HepG2 (cell line): ENCODE results near the gene KBTBD2. TPM values are rescaled to one million over a fixed set of nuclear protein-coding genes. Genes with fewer than 3 reads are reported as not detected.
"Not testable (repeated sequence)": the region's sequence is repeated elsewhere in the genome, so short reads cannot be mapped to it uniquely, and the experiment has no call there.

Source experiments
- ATAC-seq: fragments of 200-7000 bp; cut with Tn5 transposase; 3 replicates; pipeline ENCODE4 v1.9.1; 2020; ENCODE audit warnings: mild to moderate bottlenecking, moderate library complexity
- BruUV-seq: library from RNA; stranded (reverse); fragments of 400-500 nt; replicated peaks from 2 replicates; lab custom pipeline; 2021; lab: Mats Ljungman, UMichigan
- CTCF ChIA-PET: fragments of 300-600 bp; formaldehyde crosslinking; extraction: SDS; loops from one replicate; lab custom pipeline; 2021; ENCODE audit warnings: low total read pairs, inconsistent platforms, low intra/inter-chr PET ratio; lab: Yijun Ruan, JAX
- POLR2A ChIA-PET: fragments of 350-600 bp; sonication (Branson Sonifier 250); formaldehyde crosslinking; loops from one replicate; lab custom pipeline; 2020; ENCODE audit warnings: antibody characterized with exemption, inconsistent platforms; lab: Yijun Ruan, JAX
- DNase-seq: peaks from one replicate; pipeline ENCODE4 v3.0.0-alpha.2; 2015; ENCODE audit warnings: low spot score
- FAIRE-seq: peaks from 3 replicates; lab custom pipeline; 2011; peaks lifted over from hg19 to GRCh38; lab: Jason Lieb, UNC
- H2AFZ ChIP-seq: one replicate; pipeline ENCODE4 v1.6.1; 2011; ENCODE audit warnings: low read length, inconsistent platforms
- H3K27ac ChIP-seq: fragments of 300-600 bp; 3 replicates; pipeline ENCODE4 v1.8.0; 2011; ENCODE audit warnings: mixed run types, mild to moderate bottlenecking, mixed read lengths, low read length, inconsistent platforms; ENCODE audit not compliant: insufficient read depth; ENCODE audit errors: extremely low read length
- H3K27me3 ChIP-seq, 2 experiments: fragments of 200-600 bp in 1 of 2; 2 replicates in 1 of 2; 3 replicates in 1 of 2; pipeline versions ENCODE4 v1.6.0 to v1.8.0; 2011; ENCODE audit warnings: low read length in 2 of 2, mild to moderate bottlenecking in 2 of 2, moderate library complexity in 2 of 2, inconsistent platforms in 1 of 2; ENCODE audit not compliant: insufficient read depth in 2 of 2, control insufficient read depth in 1 of 2
- H3K36me3 ChIP-seq, 2 experiments: fragments of 200-600 bp in 1 of 2; replicated peaks in 1 of 2; 2 replicates in 1 of 2; 3 replicates in 1 of 2; pipeline versions ENCODE4 v1.5.1 to v1.8.0; 2011; ENCODE audit warnings: low read length in 2 of 2, inconsistent platforms in 1 of 2; ENCODE audit not compliant: insufficient read depth in 2 of 2, control insufficient read depth in 1 of 2
- H3K4me1 ChIP-seq: 2 replicates; pipeline ENCODE4 v1.5.1; 2012; ENCODE audit warnings: low read length, inconsistent platforms; ENCODE audit not compliant: insufficient read depth
- H3K4me2 ChIP-seq: 2 replicates; pipeline ENCODE4 v1.6.0; 2011; ENCODE audit warnings: low read depth, low read length, inconsistent platforms
- H3K4me3 ChIP-seq, 3 experiments: fragments of 200-600 bp in 1 of 3; sonication (generic), shearing (Covaris generic) in 1 of 3; replicated peaks in 1 of 3; 2 replicates each; pipeline ENCODE4 v1.5.1; 2011 to 2016; ENCODE audit warnings: low read length in 3 of 3, inconsistent platforms in 2 of 3, low read depth in 2 of 3, mild to moderate bottlenecking in 2 of 3, control low read depth in 1 of 3, mixed read lengths in 1 of 3; ENCODE audit not compliant: insufficient read depth in 1 of 3
- H3K79me2 ChIP-seq: one replicate; pipeline ENCODE4 v1.6.1; 2011; ENCODE audit warnings: low read length, inconsistent platforms; ENCODE audit not compliant: insufficient read depth
- H3K9ac ChIP-seq: 2 replicates; pipeline ENCODE4 v1.6.0; 2011; ENCODE audit warnings: mild to moderate bottlenecking, low read depth, low read length, inconsistent platforms; ENCODE audit not compliant: insufficient read depth
- H3K9me3 ChIP-seq: 2 replicates; pipeline ENCODE4 v1.5.1; 2012; ENCODE audit warnings: mild to moderate bottlenecking, low read length
- H4K20me1 ChIP-seq: 2 replicates; pipeline ENCODE4 v1.6.0; 2011; ENCODE audit warnings: inconsistent platforms, mild to moderate bottlenecking, low read length, moderate library complexity; ENCODE audit not compliant: insufficient read depth
- CHD4 ChIP-seq: fragments of 200-600 bp; sonication (generic); IDR thresholded peaks from 2 replicates; pipeline ENCODE4 v1.7.0; 2017; ENCODE audit warnings: mild to moderate bottlenecking, low read length, borderline replicate concordance
- DZIP1 ChIP-seq: sonication (generic); formaldehyde crosslinking; IDR thresholded peaks from 2 replicates; pipeline ENCODE4 v1.5.0; 2020; ENCODE audit warnings: mild to moderate bottlenecking, missing genetic modification reagents
- ELK4 ChIP-seq: sonication (generic); formaldehyde crosslinking; IDR thresholded peaks from 2 replicates; pipeline ENCODE4 v1.9.0; 2021; ENCODE audit warnings: missing genetic modification reagents, borderline replicate concordance
- FOXK1 ChIP-seq: sonication (generic); formaldehyde crosslinking; IDR thresholded peaks from 2 replicates; pipeline ENCODE4 v1.4.0; 2020; ENCODE audit warnings: low read depth, missing genetic modification reagents, borderline replicate concordance
- THAP8 ChIP-seq: sonication (generic); formaldehyde crosslinking; IDR thresholded peaks from 2 replicates; pipeline ENCODE4 v1.5.1; 2020; ENCODE audit warnings: missing genetic modification reagents, mild to moderate bottlenecking, borderline replicate concordance
- XRCC5 ChIP-seq: fragments of 200-400 bp; formaldehyde crosslinking; optimal IDR thresholded peaks from 2 replicates; pipeline ENCODE3; 2017; ENCODE audit warnings: mild to moderate bottlenecking, low read length
- ZNF12 ChIP-seq: sonication (generic); formaldehyde crosslinking; IDR thresholded peaks from 2 replicates; pipeline ENCODE4 v1.5.0; 2020; ENCODE audit warnings: missing genetic modification reagents
- ZNF205 ChIP-seq: IDR thresholded peaks from 2 replicates; pipeline ENCODE4 v1.6.1; 2018; ENCODE audit warnings: missing biosample characterization, missing genetic modification reagents
- ZNF367 ChIP-seq: sonication (generic); formaldehyde crosslinking; IDR thresholded peaks from 2 replicates; pipeline ENCODE4 v1.4.0; 2020; ENCODE audit warnings: missing genetic modification reagents, borderline replicate concordance
- ZNF512B ChIP-seq: sonication (generic); formaldehyde crosslinking; IDR thresholded peaks from 2 replicates; pipeline ENCODE4 v1.5.1; 2020; ENCODE audit warnings: missing genetic modification reagents, mild to moderate bottlenecking, borderline replicate concordance
- ZSCAN29 ChIP-seq: sonication (generic); formaldehyde crosslinking; conservative IDR thresholded peaks from 2 replicates; pipeline ENCODE4 v1.4.0; 2020; ENCODE audit warnings: mild to moderate bottlenecking, missing genetic modification reagents
- WGBS: methylation state at CpG from one replicate; pipeline ENCODE4 v1.1.6; 2017; ENCODE audit warnings: low lambda C conversion rate; 5-methylcytosine and 5-hydroxymethylcytosine counted together
- in situ Hi-C: cut with HindIII; loops from 2 replicates; pipeline ENCODE4 v1.10.0; 2017; ENCODE audit warnings: low pct_unique_long_range_greater_than_20kb; ENCODE audit not compliant: extremely low pct_ligation_motif_present
- intact Hi-C: fragments of 100-400 bp; cut with micrococcal nuclease; formaldehyde crosslinking; loops from one replicate; pipeline ENCODE4 v1.10.0; 2022; ENCODE audit not compliant: unreplicated experiment
- polyA plus RNA-seq, 8 experiments: library from polyadenylated mRNA; depleted of rRNA in 3 of 8; stranded (reverse) in 7 of 8; unstranded in 1 of 8; fragments of >200 nt; fragmentation: Illumina TruSeq in 4 of 8; extraction: Trizol in 4 of 8; gene quantifications; 2 replicates each; pipeline versions ENCODE4 v1.2.1 to v1.2.3, GENCODE V29; 2011 to 2016; ENCODE audit warnings: low read depth in 4 of 8, missing spikeins in 1 of 8, mixed read lengths in 1 of 8; ENCODE audit not compliant: insufficient read depth in 1 of 8
- total RNA-seq, 5 experiments: library from RNA; depleted of rRNA; stranded (reverse); fragments of >200 nt; fragmentation: Illumina TruSeq; extraction: Trizol; gene quantifications; 2 replicates each; pipeline ENCODE4 v1.2.3, GENCODE V29; 2016; ENCODE audit warnings: low read depth in 1 of 5

The KBTBD2 gene
- total and polyA plus RNA-seq, 2 of the 13 experiments (the other 11 are each of a cell fraction or from before 2014, with no cell fraction given), result 24.0 to 25.2 TPM

GRCh38 chr7:32858648-32859047 is 32.9 kb downstream of the KBTBD2 start:
- H3K4me2 ChIP-seq, result no peak overlapping the region
- no peaks in the 10 kb centered on the region for H3K9me3 ChIP-seq
- no peaks in the 10 kb centered on the region for H3K36me3 ChIP-seq
- POLR2A ChIA-PET, result no interaction called here
- DNase-seq (no peak), ATAC-seq (no peak)
- H3K79me2 ChIP-seq, result no peaks in the 10 kb centered on the region
- intact Hi-C loops, result no loop called here
- no peak overlapping the region for H3K27ac ChIP-seq
- H3K27me3 ChIP-seq, result no peaks in the 10 kb centered on the region
- no peak overlapping the region for H3K4me3 ChIP-seq
- CTCF ChIA-PET, result no interaction called here
- no peak overlapping the region for H3K9ac ChIP-seq
- TF ChIP-seq ZSCAN29 (CRISPR knock-in tag) (no peak), THAP8 (CRISPR knock-in tag) (no peak), ZNF367 (CRISPR knock-in tag) (no peak), ZNF205 (CRISPR knock-in tag) (no peak), ELK4 (CRISPR knock-in tag) (no peak), DZIP1 (CRISPR knock-in tag) (no peak), FOXK1 (CRISPR knock-in tag) (no peak), ZNF512B (CRISPR knock-in tag) (no peak), XRCC5 (no peak), ZNF12 (CRISPR knock-in tag) (no peak), CHD4 (no peak)
- TF ChIP-seq, all 625 proteins: peak for 0
- Histone ChIP-seq H2AFZ (no peak overlapping the region), H4K20me1 (no peaks in the 10 kb centered on the region), H3K4me1 (peaks cover 6% of the 10 kb centered on the region; the same call in 1 of the 2 replicates)
- in situ Hi-C loops, result no loop called here
- no TSS peak for BruUV-seq
- 3% methylated on average over 1 of the region's 1 CpG for WGBS
- no peak for FAIRE-seq

GRCh38 chr7:32857063-32857462 is 34.5 kb downstream of the KBTBD2 start:
- H2AFZ ChIP-seq, H3K4me2 ChIP-seq, POLR2A ChIA-PET, H3K9me3 ChIP-seq, in situ Hi-C loops, FAIRE-seq, H3K27ac ChIP-seq, CTCF ChIA-PET, H3K4me1 ChIP-seq, DNase-seq, H3K79me2 ChIP-seq, H3K9ac ChIP-seq, H4K20me1 ChIP-seq, BruUV-seq, H3K27me3 ChIP-seq, ATAC-seq, H3K36me3 ChIP-seq, H3K4me3 ChIP-seq, intact Hi-C loops: not testable (repeated sequence)
- 78% methylated on average over 5 of the region's 5 CpGs for WGBS
